ENCODE results near the gene FBLN2. TPM values are rescaled to one million over a fixed set of nuclear protein-coding genes. Genes with fewer than 3 reads are reported as not detected.

Gene FBLN2
- total and polyA plus RNA-seq, 4 donors, result 1.3 to 9.1 (median 4.3) TPM

DNA sequence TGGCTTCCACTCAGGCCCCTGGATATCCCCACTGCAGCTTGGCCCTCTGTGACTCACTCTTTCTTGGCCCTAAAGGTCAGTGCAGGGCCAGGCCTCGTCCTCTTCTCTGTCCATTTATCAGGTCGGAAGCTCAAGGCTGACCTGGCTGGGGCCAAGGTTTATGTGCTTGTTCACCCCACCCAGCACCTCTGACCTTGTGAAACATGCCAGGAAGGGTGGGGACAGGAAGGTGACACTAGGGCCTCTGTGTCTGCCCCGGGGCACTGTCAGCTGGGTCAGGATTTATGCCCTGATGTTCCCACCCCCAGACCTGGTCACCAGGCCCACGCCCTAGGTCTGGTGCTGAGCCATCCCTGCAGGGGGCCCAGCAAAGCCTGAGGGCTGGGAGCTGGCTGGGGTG, 103.8 kb downstream of the FBLN2 start:
- WGBS, result 83% methylated on average over 4 of the region's 4 CpGs
- Histone ChIP-seq H3K27me3 (ENCODE audit: control insufficient read depth in 4 of 4, insufficient read depth in 4 of 4, low read length in 3 of 4) (peaks cover 0 to 7% (median 2%) of the 10 kb centered on the region in 4 donors), H3K27ac (ENCODE audit: low read depth in 1 of 2, low read length in 2 of 2) (no peak overlapping the region), H3K9ac (ENCODE audit: low read depth in 1 of 2, low read length in 2 of 2) (no peak overlapping the region), H3K36me3 (ENCODE audit: control insufficient read depth in 4 of 4, insufficient read depth in 3 of 4, low read depth in 1 of 4, low read length in 3 of 4) (no peaks in the 10 kb centered on the region), H3K4me1 (ENCODE audit: control insufficient read depth in 4 of 4, insufficient read depth in 4 of 4, low read length in 3 of 4) (peaks cover 1 to 20% (median 5%) of the 10 kb centered on the region in 4 donors), H3K4me3 (ENCODE audit: low read depth in 1 of 3, low read length in 3 of 3) (no peak overlapping the region), H3K9me3 (ENCODE audit: control insufficient read depth in 4 of 4, low read length in 3 of 4) (no peaks in the 10 kb centered on the region)
- no peak for TF ChIP-seq RAD21 (IDR thresholded peaks at IDR 0.05)
- no peak for TF ChIP-seq HNF4G (IDR thresholded peaks at IDR 0.05)
- TF ChIP-seq TAF1 (conservative IDR thresholded peaks at IDR 0.05), result no peak
- no peak for TF ChIP-seq FOXA2 (IDR thresholded peaks at IDR 0.05)
- no peak for TF ChIP-seq EGR1 (IDR thresholded peaks at IDR 0.05; ENCODE audit: low read depth in 2 of 2)
- TF ChIP-seq NR2F2 (IDR thresholded peaks at IDR 0.05), result peak; percentile 46
- no peak for DNase-seq (ENCODE audit: low spot score)

GRCh38 chr3:13653631-13654279, 104.8 kb downstream of the FBLN2 start:
- peaks cover 1 to 13% (median 5%) of the 10 kb centered on the region in 4 donors for H3K4me1 ChIP-seq (ENCODE audit: control insufficient read depth in 4 of 4, insufficient read depth in 4 of 4, low read length in 3 of 4)
- no peak overlapping the region for H3K4me3 ChIP-seq (ENCODE audit: low read depth in 1 of 3, low read length in 3 of 3)
- peaks cover 0 to 7% (median 2%) of the 10 kb centered on the region in 4 donors for H3K27me3 ChIP-seq (ENCODE audit: control insufficient read depth in 4 of 4, insufficient read depth in 4 of 4, low read length in 3 of 4)
- no peak overlapping the region for H3K27ac ChIP-seq (ENCODE audit: low read depth in 1 of 2, low read length in 2 of 2)
- no peaks in the 10 kb centered on the region for H3K9me3 ChIP-seq (ENCODE audit: control insufficient read depth in 4 of 4, low read length in 3 of 4)
- DNase-seq (ENCODE audit: low spot score), result no peak
- WGBS, result 85% methylated on average over 20 of the region's 20 CpGs
- no peak overlapping the region for H3K9ac ChIP-seq (ENCODE audit: low read depth in 1 of 2, low read length in 2 of 2)
- no peaks in the 10 kb centered on the region for H3K36me3 ChIP-seq (ENCODE audit: control insufficient read depth in 4 of 4, insufficient read depth in 3 of 4, low read depth in 1 of 4, low read length in 3 of 4)
- TF ChIP-seq, protein P1, sequence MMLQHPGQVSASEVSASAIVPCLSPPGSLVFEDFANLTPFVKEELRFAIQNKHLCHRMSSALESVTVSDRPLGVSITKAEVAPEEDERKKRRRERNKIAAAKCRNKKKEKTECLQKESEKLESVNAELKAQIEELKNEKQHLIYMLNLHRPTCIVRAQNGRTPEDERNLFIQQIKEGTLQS (IDR thresholded peaks at IDR 0.05), result no peak
- no peak for TF ChIP-seq NR2F2 (IDR thresholded peaks at IDR 0.05)
- TF ChIP-seq HNF4G (IDR thresholded peaks at IDR 0.05), result no peak
- TF ChIP-seq RXRA (IDR thresholded peaks at IDR 0.05), result no peak
- TF ChIP-seq FOXA2 (IDR thresholded peaks at IDR 0.05), result no peak
- no peak for TF ChIP-seq HNF4A (conservative IDR thresholded peaks at IDR 0.05)
- TF ChIP-seq, protein P2, sequence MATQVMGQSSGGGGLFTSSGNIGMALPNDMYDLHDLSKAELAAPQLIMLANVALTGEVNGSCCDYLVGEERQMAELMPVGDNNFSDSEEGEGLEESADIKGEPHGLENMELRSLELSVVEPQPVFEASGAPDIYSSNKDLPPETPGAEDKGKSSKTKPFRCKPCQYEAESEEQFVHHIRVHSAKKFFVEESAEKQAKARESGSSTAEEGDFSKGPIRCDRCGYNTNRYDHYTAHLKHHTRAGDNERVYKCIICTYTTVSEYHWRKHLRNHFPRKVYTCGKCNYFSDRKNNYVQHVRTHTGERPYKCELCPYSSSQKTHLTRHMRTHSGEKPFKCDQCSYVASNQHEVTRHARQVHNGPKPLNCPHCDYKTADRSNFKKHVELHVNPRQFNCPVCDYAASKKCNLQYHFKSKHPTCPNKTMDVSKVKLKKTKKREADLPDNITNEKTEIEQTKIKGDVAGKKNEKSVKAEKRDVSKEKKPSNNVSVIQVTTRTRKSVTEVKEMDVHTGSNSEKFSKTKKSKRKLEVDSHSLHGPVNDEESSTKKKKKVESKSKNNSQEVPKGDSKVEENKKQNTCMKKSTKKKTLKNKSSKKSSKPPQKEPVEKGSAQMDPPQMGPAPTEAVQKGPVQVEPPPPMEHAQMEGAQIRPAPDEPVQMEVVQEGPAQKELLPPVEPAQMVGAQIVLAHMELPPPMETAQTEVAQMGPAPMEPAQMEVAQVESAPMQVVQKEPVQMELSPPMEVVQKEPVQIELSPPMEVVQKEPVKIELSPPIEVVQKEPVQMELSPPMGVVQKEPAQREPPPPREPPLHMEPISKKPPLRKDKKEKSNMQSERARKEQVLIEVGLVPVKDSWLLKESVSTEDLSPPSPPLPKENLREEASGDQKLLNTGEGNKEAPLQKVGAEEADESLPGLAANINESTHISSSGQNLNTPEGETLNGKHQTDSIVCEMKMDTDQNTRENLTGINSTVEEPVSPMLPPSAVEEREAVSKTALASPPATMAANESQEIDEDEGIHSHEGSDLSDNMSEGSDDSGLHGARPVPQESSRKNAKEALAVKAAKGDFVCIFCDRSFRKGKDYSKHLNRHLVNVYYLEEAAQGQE (IDR thresholded peaks at IDR 0.05), result no peak
- no peak for TF ChIP-seq FOXA1 (IDR thresholded peaks at IDR 0.05)
- TF ChIP-seq, protein P3, sequence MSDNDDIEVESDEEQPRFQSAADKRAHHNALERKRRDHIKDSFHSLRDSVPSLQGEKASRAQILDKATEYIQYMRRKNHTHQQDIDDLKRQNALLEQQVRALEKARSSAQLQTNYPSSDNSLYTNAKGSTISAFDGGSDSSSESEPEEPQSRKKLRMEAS (IDR thresholded peaks at IDR 0.05), result no peak
- no peak for TF ChIP-seq GABPA (IDR thresholded peaks at IDR 0.05 in 1 of 2, conservative IDR thresholded peaks at IDR 0.05 in 1 of 2)
